Kidney tubule cell (primary cell): Measurements from ENCODE around the gene LPP.
A peak's percentile ranks its signal among the peaks of the same experiment; 100 is the strongest.

Experiments used
- DNase-seq: peaks from one replicate; pipeline ENCODE4 v3.0.0-alpha.2; 2018; ENCODE audit warnings: low spot score

The LPP gene

GRCh38 chr3:188331166-188331565, 177.2 kb downstream of the LPP start:
- DNase-seq = no peak

- DNase-seq = peak; percentile 19
These were observed 178.1 kb downstream of the LPP start for GRCh38 chr3:188332085-188332484.

GRCh38 chr3:188335656-188336055, 181.7 kb downstream of the LPP start:
- no peak for DNase-seq

GRCh38 chr3:188336178-188336577, 182.2 kb downstream of the LPP start:
- DNase-seq = no peak

GRCh38 chr3:188337232-188337631, 183.3 kb downstream of the LPP start:
- DNase-seq = no peak

GRCh38 chr3:188338086-188338485, 184.1 kb downstream of the LPP start:
- DNase-seq = peak; percentile 23

- DNase-seq = no peak
These were observed 185.7 kb downstream of the LPP start for GRCh38 chr3:188339410-188340295.

- no peak for DNase-seq
These were observed 187.5 kb downstream of the LPP start for GRCh38 chr3:188341501-188341900.

- no peak for DNase-seq
These were observed 189.2 kb downstream of the LPP start for GRCh38 chr3:188342991-188343732.

- no peak for DNase-seq
These were observed 189.9 kb downstream of the LPP start for GRCh38 chr3:188343894-188344293.

GRCh38 chr3:188345223-188345622, 191.3 kb downstream of the LPP start:
- DNase-seq = peak; percentile 83

GRCh38 chr3:188348435-188349244, 194.7 kb downstream of the LPP start:
- peak; percentile 93 for DNase-seq

- peak; percentile 16 for DNase-seq
These were observed 195.5 kb downstream of the LPP start for GRCh38 chr3:188349351-188349901.

GRCh38 chr3:188349933-188350332, 196.0 kb downstream of the LPP start:
- DNase-seq = peak; percentile 78

- DNase-seq = no peak
These were observed 197.0 kb downstream of the LPP start for GRCh38 chr3:188350961-188351360.

- no peak for DNase-seq
These were observed 197.7 kb downstream of the LPP start for GRCh38 chr3:188351648-188352047.

GRCh38 chr3:188352196-188352927, 198.4 kb downstream of the LPP start:
- no peak for DNase-seq

- DNase-seq = no peak
These were observed 199.5 kb downstream of the LPP start for GRCh38 chr3:188353426-188353825.

- no peak for DNase-seq
These were observed 205.0 kb downstream of the LPP start for GRCh38 chr3:188358787-188359493.

GRCh38 chr3:188360364-188360881, 206.5 kb downstream of the LPP start:
- no peak for DNase-seq
